Suppressor macrophage treated with lipopolysaccharide for 1 hour (primary cell): ENCODE data around the gene DRAM2.
A peak's percentile ranks its signal among the peaks of the same experiment; 100 is the strongest.
"Not testable (repeated sequence)": the region's sequence is repeated elsewhere in the genome, so short reads cannot be mapped to it uniquely, and the experiment has no call there.

Source experiments
- DNase-seq, 3 donors: peaks; one replicate each; pipeline ENCODE4 v3.0.0-alpha.2; 2020 to 2022

The DRAM2 gene

GRCh38 chr1:111141245-111142220 lies 1.6 kb upstream of the DRAM2 start:
- peak in 2 of 3 donors; percentile 36 to 39 for DNase-seq

- peak in 2 of 3 donors; percentile 27 to 55 for DNase-seq
Observed at GRCh38 chr1:111140680-111140967, 731 bp upstream of the DRAM2 start.

GRCh38 chr1:111139324-111139955 lies 453 bp downstream of the DRAM2 start:
- peak; percentile 50 to 67 (median 52) for DNase-seq

GRCh38 chr1:111133866-111134265 lies 6.0 kb downstream of the DRAM2 start:
- peak; percentile 65 to 80 (median 79) for DNase-seq

- DNase-seq, result no peak
Observed at GRCh38 chr1:111131693-111132092, 8.2 kb downstream of the DRAM2 start.

- no peak for DNase-seq
Observed at GRCh38 chr1:111129376-111129775, 10.5 kb downstream of the DRAM2 start.

- DNase-seq, result peak; percentile 61 to 88 (median 81)
Observed at GRCh38 chr1:111127923-111128643, 11.8 kb downstream of the DRAM2 start.

GRCh38 chr1:111126354-111126753 lies 13.5 kb downstream of the DRAM2 start:
- DNase-seq, result no peak

GRCh38 chr1:111116496-111116895 lies 23.4 kb downstream of the DRAM2 start:
- no peak for DNase-seq

GRCh38 chr1:111110197-111110899 lies 29.5 kb downstream of the DRAM2 start:
- DNase-seq, result no peak

- DNase-seq, result no peak
Observed at GRCh38 chr1:111104981-111105380, 34.9 kb downstream of the DRAM2 start.

- DNase-seq, result no peak
Observed at GRCh38 chr1:111101854-111102642, 37.8 kb downstream of the DRAM2 start.

GRCh38 chr1:111099289-111099688 lies 40.6 kb downstream of the DRAM2 start:
- no peak for DNase-seq

- DNase-seq, result no peak
Observed at GRCh38 chr1:111097356-111098099, 42.4 kb downstream of the DRAM2 start.

- DNase-seq, result not testable (repeated sequence)
Observed at GRCh38 chr1:111095421-111095820, 44.5 kb downstream of the DRAM2 start.

- DNase-seq, result no peak
Observed at GRCh38 chr1:111089638-111090037, 50.3 kb downstream of the DRAM2 start.

GRCh38 chr1:111085676-111086075 lies 54.2 kb downstream of the DRAM2 start:
- peak; percentile 13 to 51 (median 19) for DNase-seq

GRCh38 chr1:111084999-111085398 lies 54.9 kb downstream of the DRAM2 start:
- no peak for DNase-seq

GRCh38 chr1:111082421-111083203 lies 57.3 kb downstream of the DRAM2 start:
- no peak for DNase-seq

GRCh38 chr1:111079329-111079728 lies 60.6 kb downstream of the DRAM2 start:
- DNase-seq, result not testable (repeated sequence)
